Stimulated activated naive CD4-positive, alpha-beta T cell (primary cell): Measurements from ENCODE around the gene KCNMA1.

Source experiments
- DNase-seq, 6 experiments: peaks; one replicate each; lab custom pipeline; 2025; lab: John Stamatoyannopoulos, UW

Gene KCNMA1

DNA sequence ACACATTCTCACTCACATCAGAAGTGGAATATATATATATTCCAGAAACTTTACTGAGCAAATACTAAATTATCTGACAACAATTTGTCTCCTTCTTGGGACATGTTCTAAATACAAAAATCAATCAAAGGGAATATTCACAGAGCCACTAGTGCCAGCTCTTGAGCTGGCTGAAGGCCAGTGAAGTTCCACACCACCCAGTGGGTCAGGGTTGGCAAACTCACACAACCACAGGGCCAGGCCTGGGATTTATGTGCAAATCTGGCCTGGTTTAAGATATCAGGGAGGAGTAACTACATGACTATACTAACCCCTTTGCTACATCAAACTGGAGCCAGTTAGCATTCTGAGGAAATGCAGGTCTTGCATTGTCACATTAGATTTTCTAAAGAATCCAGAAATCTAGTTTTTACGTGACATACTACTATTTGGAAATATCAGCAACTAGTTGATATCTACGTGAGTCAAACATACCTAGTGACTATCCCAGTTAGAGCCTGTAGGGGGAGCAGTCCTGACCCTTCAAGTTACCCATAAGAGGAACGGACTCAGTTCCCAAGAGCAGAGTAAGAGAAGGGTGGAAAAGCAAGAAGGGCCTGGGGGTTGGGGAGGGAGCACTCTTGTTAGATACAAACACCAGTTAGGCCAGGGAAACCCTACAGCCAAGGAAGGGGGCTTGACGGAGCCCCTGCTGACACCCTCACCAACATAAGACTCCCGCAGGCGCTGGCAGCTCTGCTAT, 600.4 kb downstream of the KCNMA1 start:
- no peak for DNase-seq

DNA sequence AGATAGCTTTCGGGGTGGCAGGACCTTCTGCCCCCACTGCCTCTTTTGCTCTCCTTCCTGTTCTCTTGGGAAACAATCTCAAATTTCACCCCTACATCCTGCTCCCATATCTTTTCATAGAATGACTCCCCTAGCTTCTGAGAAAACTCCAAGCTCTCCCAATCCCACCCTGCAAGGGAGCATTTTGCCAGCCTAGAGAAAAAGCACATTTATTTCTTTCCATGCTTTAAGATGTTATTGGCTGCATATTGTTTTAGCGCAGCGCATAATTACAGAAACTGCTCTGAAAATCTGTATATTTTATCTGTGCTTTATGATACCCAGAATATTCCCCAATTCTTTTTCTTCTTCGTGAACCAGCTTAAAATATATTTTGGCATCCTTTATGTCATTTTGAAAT, 601.3 kb downstream of the KCNMA1 start:
- no peak for DNase-seq

DNA sequence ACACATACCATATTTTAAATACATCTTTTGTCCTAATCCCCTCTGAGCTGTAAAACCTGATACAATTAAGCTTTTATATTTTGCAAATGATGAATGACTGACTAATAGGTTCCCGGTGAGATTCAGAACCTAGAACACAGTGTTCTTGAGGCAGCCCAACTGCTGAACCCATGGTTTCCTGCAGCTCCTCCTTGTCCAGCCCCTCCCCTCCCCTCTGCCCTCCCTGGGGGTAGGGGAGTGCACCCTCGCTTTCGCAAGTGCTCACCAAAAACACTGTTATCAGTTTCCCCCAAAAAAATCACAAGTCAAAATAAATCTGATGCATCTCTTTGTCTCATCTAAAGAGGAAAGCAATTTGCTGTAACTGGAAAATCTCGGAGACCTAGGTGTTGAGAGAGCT, 602.8 kb downstream of the KCNMA1 start:
- no peak for DNase-seq

DNA sequence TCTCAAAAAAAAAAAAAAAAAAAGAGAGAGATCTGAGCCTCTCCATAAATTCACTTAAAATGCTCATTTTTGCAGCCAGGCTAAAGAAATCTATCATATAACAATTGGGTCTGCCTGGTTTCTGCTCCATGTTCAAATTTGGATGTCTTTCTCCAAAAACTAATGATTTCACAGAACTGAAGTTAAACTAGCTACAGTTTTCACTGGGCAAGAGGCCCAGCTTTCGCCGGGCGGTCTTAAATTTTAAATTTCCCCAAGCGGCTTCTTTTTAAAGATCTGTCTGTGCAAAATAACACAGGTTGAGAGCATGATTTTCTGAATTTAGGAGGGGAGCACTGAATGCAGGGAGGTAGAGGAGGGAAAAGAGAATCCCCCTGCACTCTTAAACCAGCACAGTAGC, 603.4 kb downstream of the KCNMA1 start:
- no peak for DNase-seq

DNA sequence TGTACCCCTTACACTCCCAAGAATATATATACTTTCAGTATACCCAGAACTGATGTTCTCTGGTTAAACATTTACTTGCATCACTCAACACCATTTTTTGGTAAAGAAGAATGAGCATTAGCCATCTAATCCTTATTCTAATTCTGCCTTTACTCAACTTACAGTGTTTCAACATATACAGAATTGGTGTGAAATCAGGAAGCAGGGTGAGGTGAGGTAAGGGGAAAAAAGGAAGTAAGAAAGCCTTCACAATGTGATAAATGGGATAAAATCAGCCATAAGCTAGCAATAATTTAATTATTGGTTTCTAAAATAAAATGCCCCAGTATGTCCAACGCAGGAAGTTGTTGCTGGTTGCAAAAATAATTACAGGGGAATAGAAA, 605.4 kb downstream of the KCNMA1 start:
- DNase-seq: no peak

DNA sequence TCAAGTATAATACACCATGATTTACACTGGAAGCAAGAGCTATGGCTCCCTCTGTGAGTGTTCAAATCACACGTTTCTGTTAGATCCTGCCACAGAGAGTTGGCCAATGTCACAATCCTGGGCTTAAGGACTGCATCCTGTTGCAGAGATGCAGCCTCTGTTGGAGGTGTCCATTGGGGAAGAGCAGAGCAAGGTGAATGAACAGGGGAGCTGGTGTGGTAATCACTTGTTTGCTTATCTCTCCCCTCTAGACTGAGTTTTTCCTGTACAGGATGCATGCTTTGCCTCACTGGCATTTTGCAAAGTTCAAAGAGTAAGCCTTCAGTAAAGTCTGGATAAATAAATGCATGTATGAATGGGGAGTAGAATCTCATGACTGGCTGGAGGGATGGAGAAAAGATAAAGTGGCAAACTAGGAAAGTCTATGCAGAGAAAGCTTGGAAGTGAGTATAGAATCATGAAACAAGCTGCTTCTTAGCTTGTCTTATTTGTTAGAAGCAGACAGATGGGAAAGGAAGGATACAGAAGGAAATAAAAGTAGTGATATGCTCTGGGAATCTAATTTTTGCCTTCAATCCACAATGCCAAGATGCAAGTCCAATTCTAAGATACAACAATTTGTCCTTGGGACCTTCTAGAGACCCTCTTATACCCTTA, 605.9 kb downstream of the KCNMA1 start:
- DNase-seq: no peak

DNA sequence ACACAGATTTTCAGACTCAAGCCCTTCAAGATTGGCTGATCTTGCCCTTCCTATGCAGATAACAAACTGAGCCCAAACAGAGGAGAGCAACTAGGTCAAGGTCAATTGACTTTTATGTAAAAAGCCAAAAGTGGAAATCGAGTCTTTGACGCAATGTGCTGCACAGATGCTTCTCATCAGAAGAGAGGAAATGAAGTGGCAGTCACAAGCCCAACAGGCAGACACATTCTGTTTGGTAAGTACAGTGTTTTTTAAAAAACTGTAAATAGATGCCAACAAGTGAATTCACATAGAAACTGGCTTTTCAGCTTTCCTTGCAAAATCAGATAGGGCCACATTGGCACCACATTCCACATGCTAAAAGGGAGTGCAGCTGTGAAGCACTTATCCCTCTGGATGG, 606.6 kb downstream of the KCNMA1 start:
- DNase-seq: no peak

DNA sequence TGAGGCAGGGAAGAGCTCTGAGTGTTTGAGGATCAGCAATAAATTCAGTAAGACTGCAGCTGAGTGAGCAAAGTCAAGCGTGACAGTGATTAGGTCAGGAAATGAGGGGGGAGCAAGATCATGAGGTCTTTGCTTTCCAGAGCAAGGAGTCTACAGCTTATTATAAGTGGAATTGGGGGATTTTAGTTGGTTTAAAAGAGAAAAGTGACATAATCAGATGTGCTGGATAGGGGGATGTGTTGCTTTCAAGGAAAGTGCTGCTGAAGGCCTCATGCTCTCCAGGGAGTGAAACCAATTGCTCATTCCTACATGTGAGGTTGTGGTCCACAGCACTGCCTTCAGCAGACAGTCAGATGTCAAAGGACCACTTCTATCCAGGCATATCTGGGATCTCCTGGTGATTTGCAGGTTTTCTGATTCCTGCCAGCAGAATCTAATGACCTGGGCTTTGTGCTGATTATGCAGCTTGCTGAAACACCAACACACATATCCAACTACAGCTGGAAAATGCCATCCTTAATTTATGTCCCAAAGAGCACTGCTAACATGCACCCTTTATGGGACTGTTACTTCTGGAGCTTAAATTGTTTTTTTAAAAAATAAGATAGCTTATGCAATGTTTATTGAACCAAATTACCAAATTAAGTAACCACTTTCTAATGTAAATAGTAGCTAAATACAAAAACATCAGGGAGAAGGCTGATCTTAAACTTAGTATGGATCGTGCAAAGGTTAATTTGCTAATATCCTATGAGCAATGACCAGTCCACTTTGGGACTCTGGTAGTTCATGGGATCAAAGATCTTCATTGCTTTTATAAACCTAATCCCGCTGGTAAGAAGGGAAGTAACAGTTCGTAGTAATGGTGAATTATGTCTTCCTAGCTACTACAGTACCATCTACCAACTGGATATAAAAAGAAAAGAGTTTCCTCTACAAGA, 607.6 kb downstream of the KCNMA1 start:
- DNase-seq: no peak

DNA sequence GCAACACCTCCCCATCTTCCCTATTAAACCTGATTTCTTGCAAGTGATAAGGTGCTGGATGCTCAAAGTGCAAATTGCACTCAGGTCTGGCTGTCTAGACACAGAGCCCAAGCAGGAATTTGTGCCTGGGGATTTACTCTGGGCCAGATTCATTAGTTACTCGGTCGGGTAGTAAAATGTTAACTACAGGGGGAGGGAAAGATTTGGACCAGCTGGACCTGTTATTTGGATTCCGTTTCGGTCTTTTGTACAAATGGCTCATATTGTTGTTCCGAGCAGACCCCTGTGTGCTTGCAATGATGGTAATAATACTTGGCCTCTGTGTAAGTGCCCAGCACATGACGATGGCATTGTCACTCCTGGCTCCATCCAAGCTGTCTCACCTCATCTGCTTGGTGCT, 609.6 kb downstream of the KCNMA1 start:
- DNase-seq: no peak

DNA sequence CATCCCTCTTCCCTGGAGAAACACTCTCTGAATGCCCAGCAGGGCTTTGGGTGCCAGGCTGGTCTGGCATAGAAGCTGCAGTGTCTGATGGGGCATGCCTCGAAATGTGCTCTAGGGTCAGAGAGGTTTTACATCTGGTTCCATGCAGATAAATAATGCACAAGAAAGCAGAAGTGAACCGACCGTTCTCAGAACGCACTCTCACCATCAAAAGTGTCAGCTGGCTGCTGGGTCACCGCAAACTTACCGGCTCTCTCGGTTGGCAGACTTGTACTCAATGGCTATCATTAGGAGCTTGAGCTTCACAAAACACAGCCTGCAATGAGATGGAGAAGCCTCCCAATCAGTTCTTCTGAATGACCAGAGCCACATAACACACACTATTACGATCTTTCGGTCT, 610.0 kb downstream of the KCNMA1 start:
- DNase-seq: no peak

DNA sequence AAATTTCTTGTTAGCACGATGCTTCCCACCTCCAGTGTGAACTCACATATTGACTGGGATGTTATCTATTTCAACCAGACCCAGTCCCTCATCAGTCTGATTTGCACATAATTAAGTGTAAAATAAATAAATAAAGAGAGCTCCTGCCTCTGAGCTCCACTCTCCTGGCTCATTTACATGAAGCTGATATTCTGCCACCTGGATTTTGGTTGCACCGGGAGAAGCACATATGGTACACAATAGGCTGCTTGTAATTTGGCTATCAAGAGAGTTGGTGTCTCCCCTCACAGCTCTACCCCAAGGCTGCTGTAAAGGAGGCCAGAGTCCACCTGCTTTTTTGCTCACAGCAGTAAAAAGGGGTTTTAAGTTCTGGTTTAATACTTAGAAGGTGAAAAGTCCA, 610.5 kb downstream of the KCNMA1 start:
- no peak for DNase-seq

DNA sequence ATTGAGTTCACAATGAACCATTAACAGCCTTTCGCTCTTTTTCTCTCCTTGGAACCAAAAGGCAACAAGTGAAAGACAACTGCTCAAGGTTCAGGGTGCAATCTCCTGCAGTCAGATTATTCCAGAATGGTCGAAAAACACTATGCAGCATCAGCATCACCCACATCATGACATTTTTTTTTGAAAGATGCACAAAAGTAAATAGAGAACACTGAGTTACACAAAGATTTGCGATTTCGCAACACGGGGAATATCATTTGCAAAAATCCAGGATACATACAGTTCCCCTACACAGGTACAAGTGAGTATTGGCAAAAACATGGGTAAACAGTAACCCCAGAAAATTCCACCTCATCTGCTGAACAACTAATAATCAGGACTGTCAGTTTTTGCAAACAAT, 611.5 kb downstream of the KCNMA1 start:
- no peak for DNase-seq

DNA sequence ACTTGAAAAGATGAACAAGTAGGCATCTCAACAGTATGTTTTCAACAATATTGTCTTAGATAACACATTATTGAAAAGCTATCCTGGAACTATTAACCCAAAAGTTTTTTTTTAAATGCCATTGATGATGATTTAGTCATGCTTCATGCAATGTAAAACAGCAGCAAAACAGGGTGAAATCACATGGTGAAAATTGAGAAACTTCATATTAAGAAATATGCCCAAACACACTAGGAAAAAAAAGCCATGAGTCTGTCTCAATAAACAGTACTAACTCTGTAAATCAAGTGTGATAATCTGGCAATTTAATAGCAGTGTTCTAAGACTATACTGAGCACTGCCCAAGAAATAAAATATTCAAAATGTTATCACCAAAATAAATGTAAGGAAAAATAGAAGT, 613.1 kb downstream of the KCNMA1 start:
- DNase-seq: no peak

DNA sequence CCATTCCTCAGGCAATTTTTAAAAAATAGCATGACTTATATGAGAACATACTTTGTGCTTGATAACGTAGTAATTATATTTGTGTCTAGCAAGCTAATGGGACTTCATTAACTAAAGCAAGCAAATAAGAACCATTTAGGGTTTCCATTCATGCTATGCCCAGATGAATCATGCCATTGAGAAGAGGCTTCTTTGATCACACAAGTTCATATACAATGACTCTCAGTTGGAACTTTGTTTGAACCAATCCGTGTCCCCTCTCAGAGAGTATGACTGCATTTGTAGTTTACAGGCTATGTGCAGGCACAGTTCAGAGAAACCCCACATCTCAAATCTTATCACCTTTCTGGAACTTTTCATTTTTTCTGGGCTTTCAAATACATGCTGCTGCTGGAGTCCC, 614.2 kb downstream of the KCNMA1 start:
- no peak for DNase-seq

DNA sequence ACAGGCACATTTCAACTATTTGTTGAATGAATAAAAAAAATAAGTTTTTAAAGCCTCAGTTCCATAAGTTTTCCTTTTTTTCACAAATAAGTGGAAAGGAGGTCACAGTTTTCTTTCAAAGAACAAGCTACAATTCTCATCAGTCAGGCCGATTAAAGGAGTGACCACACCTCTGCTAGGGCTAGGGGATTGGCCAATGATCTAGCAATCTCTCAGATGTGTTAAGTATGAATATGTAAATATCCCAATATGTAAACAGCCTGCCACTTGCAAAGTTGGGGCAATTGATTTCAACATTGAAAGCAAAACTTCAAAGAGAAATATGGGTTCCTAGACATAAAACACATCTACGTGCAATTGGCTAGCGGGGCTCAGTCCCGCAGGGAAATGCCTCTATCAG, 614.9 kb downstream of the KCNMA1 start:
- no peak for DNase-seq

DNA sequence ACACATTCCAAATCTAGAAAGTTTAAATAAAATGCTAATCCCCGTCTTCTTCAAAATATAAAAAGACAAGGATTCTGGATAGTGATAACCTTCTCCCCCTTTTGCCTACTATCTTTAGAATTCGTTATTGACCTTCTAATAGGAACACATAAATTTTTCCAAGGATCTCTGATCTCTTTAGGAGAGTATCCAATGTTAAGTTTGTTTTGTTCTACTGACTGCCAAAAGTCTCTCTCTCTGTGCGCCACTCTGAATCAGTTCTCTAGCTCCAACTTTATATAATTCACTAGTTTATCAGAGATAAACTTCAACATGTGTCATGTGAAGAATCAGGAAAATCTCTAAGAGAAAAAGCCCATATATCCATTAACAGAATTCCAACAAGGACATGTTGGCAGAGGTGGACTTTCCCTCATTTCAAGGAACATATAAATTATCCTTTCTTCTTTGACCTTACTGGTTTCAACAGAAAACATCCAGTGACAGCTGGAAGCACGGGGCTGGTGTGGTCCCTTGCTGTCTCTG, 615.6 kb downstream of the KCNMA1 start:
- no peak for DNase-seq

DNA sequence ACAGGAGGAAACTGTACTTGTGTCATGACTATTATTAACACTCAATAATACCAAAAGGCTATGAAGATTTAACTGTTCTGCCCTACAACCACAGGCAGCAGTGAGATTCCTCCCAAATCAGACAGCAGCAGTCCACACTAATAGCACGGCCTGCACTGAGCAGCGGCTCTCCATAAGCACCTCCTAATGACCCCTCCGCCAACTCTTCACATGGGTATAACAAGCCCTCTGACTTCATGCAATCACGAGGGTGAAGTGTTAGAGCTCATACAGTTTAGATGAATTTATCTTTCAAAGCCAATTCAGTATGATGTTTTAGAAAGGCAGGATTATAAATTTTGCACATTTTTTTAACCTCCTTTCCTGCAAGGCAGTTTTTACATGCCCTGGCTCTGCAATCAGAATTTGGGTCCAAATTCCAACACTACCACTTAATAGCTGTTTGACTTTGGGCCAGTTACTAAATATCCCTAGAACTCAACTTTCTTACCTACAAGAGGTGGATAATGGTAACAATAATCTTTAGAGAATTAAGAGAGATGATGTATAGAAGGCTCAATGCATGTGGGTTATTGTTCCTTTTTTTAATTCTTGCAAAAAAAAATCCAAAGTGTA, 617.1 kb downstream of the KCNMA1 start:
- no peak for DNase-seq

DNA sequence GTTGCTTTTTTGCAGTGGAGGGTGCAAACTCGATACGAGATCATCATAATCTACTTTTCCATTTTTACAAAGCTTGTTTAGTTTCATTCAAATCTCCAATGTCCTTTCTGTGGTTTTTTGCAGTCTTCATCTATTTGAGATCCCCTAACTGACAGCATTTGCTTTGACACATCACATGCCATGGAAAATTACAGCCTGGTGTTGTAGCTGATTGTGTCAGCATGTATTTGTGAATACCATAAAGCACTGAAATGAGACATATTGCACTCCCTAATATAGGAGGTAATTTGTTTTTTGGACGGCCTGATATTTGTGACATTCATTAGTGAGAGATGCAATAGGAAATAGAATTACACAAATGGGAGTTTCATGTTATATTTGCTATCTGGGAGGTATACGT, 620.8 kb downstream of the KCNMA1 start:
- DNase-seq: no peak

DNA sequence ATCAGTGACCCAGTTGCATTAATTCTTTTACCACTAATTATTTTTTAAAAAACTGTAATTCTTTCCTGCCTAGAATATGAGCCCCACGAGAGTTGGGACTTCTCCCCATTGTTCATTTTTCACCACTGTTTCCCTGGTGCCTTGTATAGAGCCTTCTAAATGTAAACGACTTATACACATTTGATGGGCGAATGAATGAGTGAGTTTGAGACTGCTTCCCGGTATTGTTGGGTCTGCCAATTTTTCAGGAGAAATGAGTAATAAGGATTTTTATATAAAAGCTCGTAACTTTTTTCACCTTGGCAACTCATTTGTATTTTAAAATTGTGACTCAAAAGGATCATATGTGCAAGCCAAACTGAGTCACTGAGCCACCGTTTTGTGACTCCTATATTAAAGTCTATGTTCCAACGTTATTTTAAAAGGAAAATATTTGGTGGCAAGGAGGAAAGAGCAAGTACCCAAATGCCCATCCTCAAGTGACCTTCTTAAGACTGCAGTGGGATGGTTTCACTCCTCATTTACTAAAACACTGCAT, 621.3 kb downstream of the KCNMA1 start:
- DNase-seq: no peak

DNA sequence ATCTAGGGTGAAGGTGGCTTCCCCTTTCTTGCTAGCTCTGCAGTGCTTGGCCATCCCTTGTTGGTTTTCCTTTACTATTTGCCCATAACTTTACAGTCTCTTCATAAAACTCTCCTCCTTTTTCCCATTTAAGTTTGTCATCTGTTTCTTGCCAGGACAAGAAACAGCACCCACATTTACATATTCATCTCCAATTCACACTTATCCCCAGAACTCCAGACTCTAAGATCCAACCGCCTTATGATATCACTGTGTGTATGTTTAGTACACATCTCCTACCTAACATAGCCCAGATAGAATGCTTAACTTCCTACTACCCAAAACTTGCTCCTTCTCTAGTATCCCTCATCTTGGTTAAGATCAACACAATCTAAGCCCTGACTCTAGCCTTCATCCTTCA, 622.2 kb downstream of the KCNMA1 start:
- no peak for DNase-seq

DNA sequence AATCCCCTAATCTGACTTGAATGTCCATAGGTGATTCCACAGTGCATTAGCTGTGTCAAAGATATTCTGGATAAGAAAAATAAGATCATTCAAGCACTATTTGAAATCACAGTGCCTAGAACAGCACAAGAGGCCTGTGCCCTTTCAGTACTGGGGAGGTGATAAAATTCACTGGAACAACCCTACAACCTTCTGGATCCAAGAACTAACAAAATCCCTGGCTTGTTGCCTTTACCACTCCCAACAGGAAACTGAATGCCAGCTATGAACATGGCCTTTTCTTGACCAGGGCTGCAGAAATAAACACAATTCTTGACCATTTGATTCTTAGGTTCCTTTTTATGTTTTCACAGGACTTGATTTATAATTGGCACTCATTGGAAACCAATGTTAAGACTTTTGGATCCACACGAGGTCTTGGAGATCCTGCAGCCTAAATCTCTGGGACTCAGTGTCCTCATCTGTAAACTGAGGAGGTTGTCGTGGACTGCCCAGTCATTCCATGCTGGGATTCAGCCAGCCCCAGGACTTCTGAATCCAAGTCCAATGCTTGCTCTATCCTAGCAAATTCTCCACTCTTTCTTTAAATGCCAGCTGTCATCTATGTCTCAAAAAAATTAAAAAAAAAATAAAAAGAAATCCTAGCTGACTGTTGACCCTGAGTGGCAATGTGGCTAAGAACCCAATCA, 624.7 kb downstream of the KCNMA1 start:
- no peak for DNase-seq
